HG03060 (cell line): ENCODE measurements around the gene ECM1.
A peak's percentile ranks its signal among the peaks of the same experiment; 100 is the strongest.

Experiments
- ATAC-seq: cut with Tn5 transposase; IDR thresholded peaks from one replicate; pipeline ENCODE4 v1.9.1; 2021; ENCODE audit warnings: low read depth, moderate number of reproducible peaks; ENCODE audit not compliant: unreplicated experiment

ECM1 gene

GRCh38 chr1:150507912-150508864 lies at the start of gene ECM1:
TSS of gene ECM1 (plus strand) at chr1:150508109. CDS start at chr1:150508210, 101 bp downstream.
- no peak for ATAC-seq

- ATAC-seq, result no peak
Measured at GRCh38 chr1:150464422-150464826, 43.5 kb upstream of the ECM1 start.

GRCh38 chr1:150466964-150467363 lies 40.9 kb upstream of the ECM1 start:
- no peak for ATAC-seq

- ATAC-seq, result no peak
Measured at GRCh38 chr1:150469291-150469690, 38.6 kb upstream of the ECM1 start.

- no peak for ATAC-seq
Measured at GRCh38 chr1:150472601-150473200, 35.2 kb upstream of the ECM1 start.

- ATAC-seq, result no peak
Measured at GRCh38 chr1:150473659-150474058, 34.2 kb upstream of the ECM1 start.

GRCh38 chr1:150474869-150475268 lies 33.0 kb upstream of the ECM1 start:
- ATAC-seq, result no peak

- no peak for ATAC-seq
Measured at GRCh38 chr1:150476754-150477153, 31.2 kb upstream of the ECM1 start.

- ATAC-seq, result no peak
Measured at GRCh38 chr1:150477320-150477719, 30.6 kb upstream of the ECM1 start.

GRCh38 chr1:150477733-150478132 lies 30.2 kb upstream of the ECM1 start:
- ATAC-seq, result no peak

- ATAC-seq, result no peak
Measured at GRCh38 chr1:150479370-150479769, 28.5 kb upstream of the ECM1 start.

GRCh38 chr1:150479927-150480352 lies 28.0 kb upstream of the ECM1 start:
- ATAC-seq, result no peak

GRCh38 chr1:150484431-150484830 lies 23.5 kb upstream of the ECM1 start:
- ATAC-seq, result no peak

- no peak for ATAC-seq
Measured at GRCh38 chr1:150484861-150485260, 23.0 kb upstream of the ECM1 start.

- ATAC-seq, result peak; percentile 98
Measured at GRCh38 chr1:150486966-150487762, 20.7 kb upstream of the ECM1 start, which contains the start of gene TARS2. TSS of gene TARS2 (plus strand) at chr1:150487419. CDS start at chr1:150487451, 32 bp downstream.

- ATAC-seq, result no peak
Measured at GRCh38 chr1:150487763-150488115, 20.2 kb upstream of the ECM1 start.

GRCh38 chr1:150493175-150493574 lies 14.7 kb upstream of the ECM1 start:
- ATAC-seq, result no peak

- ATAC-seq, result no peak
Measured at GRCh38 chr1:150498342-150498741, 9.6 kb upstream of the ECM1 start.

GRCh38 chr1:150505431-150505830 lies 2.5 kb upstream of the ECM1 start:
- no peak for ATAC-seq

- no peak for ATAC-seq
Measured at GRCh38 chr1:150508982-150509381, 1.1 kb downstream of the ECM1 start.

GRCh38 chr1:150511551-150511950 lies 3.6 kb downstream of the ECM1 start:
- ATAC-seq, result no peak
